PC-3 (cell line): ENCODE data around the gene GRHPR. TPM values are rescaled to one million over a fixed set of nuclear protein-coding genes. Genes with fewer than 3 reads are reported as not detected.
"Not testable (repeated sequence)": the region's sequence is repeated elsewhere in the genome, so short reads cannot be mapped to it uniquely, and the experiment has no call there.

Experiments
- ATAC-seq: fragments of 200-7000 bp; cut with Tn5 transposase; 2 replicates; pipeline ENCODE4 v1.9.1; 2020; ENCODE audit warnings: mild to moderate bottlenecking, moderate library complexity
- BruUV-seq: library from RNA; stranded (reverse); fragments of 400-500 nt; replicated peaks from 2 replicates; lab custom pipeline; 2021; lab: Mats Ljungman, UMichigan
- CTCF ChIA-PET: fragments of 300-600 bp; sonication (Branson Sonifier 250); formaldehyde crosslinking; loops from one replicate; lab custom pipeline; 2022; ENCODE audit warnings: antibody characterized with exemption; lab: Charles Lee
- POLR2A ChIA-PET: fragments of 300-600 bp; sonication (Branson Sonifier 250); formaldehyde crosslinking; loops from one replicate; lab custom pipeline; 2022; ENCODE audit warnings: antibody characterized with exemption; ENCODE audit not compliant: unreplicated experiment; lab: Charles Lee
- DNase-seq: peaks from one replicate; pipeline ENCODE4 v3.0.0-alpha.2; 2015
- H2AFZ ChIP-seq: fragments of 300-600 bp; sonication (generic); 2 replicates; pipeline ENCODE4 v1.6.0; 2016; ENCODE audit warnings: antibody characterized with exemption, low read length
- H3F3A ChIP-seq: fragments of 300-600 bp; sonication (generic); one replicate; pipeline ENCODE4 v1.6.0; 2017; ENCODE audit warnings: antibody characterized with exemption, low read length, control low read depth, mild to moderate bottlenecking; ENCODE audit not compliant: unreplicated experiment
- H3K27ac ChIP-seq: fragments of 300-600 bp; sonication (generic); 2 replicates; pipeline ENCODE4 v1.5.1; 2016; ENCODE audit warnings: mild to moderate bottlenecking, low read length
- H3K27me3 ChIP-seq: fragments of 300-600 bp; sonication (generic); 2 replicates; pipeline ENCODE4 v1.6.1; 2016; ENCODE audit warnings: low read length, mixed read lengths
- H3K36me3 ChIP-seq: fragments of 300-600 bp; sonication (generic); 2 replicates; pipeline ENCODE4 v1.6.1; 2016; ENCODE audit warnings: low read depth, mixed run types, low read length, mixed read lengths
- H3K4me1 ChIP-seq: fragments of 300-600 bp; sonication (generic); 2 replicates; pipeline ENCODE4 v1.5.1; 2016; ENCODE audit warnings: low read length; ENCODE audit not compliant: insufficient read depth
- H3K4me2 ChIP-seq: fragments of 300-600 bp; sonication (generic); 2 replicates; pipeline ENCODE4 v1.6.0; 2016; ENCODE audit warnings: low read length
- H3K4me3 ChIP-seq: fragments of 300-600 bp; sonication (generic); 2 replicates; pipeline ENCODE4 v1.5.1; 2016; ENCODE audit warnings: mild to moderate bottlenecking, low read length, mixed read lengths
- H3K79me2 ChIP-seq: fragments of 300-600 bp; sonication (generic); 2 replicates; pipeline ENCODE4 v1.6.1; 2017; ENCODE audit warnings: low read length, mixed read lengths
- H3K9ac ChIP-seq: fragments of 300-600 bp; sonication (generic); 2 replicates; pipeline ENCODE4 v1.6.0; 2016; ENCODE audit warnings: mild to moderate bottlenecking, low read length
- H3K9me2 ChIP-seq: fragments of 300-600 bp; sonication (generic); replicated peaks from 2 replicates; pipeline ENCODE4 v1.6.1; 2016; ENCODE audit warnings: mixed run types, low read length, mixed read lengths
- H3K9me3 ChIP-seq: fragments of 300-600 bp; sonication (generic); 2 replicates; pipeline ENCODE4 v1.6.1; 2016; ENCODE audit warnings: low read length, mixed read lengths
- H4K20me1 ChIP-seq: fragments of 300-600 bp; sonication (generic); 2 replicates; pipeline ENCODE4 v1.6.1; 2016; ENCODE audit warnings: low read length, mixed read lengths
- CTCF ChIP-seq: fragments of 300-600 bp; sonication (generic); conservative IDR thresholded peaks from 2 replicates; pipeline ENCODE4 v1.5.1; 2017; ENCODE audit warnings: antibody characterized with exemption, low read depth, mild to moderate bottlenecking, low read length
- EZH2 ChIP-seq: fragments of 300-600 bp; sonication (generic); IDR thresholded peaks from one replicate; pipeline ENCODE4 v1.6.1; 2017; ENCODE audit warnings: antibody characterized with exemption, mild to moderate bottlenecking, low read length; ENCODE audit not compliant: unreplicated experiment
- EZH2phosphoT487 ChIP-seq: fragments of 300-600 bp; sonication (generic); IDR thresholded peaks from 2 replicates; pipeline ENCODE4 v1.6.1; 2018; ENCODE audit warnings: mild to moderate bottlenecking, antibody characterized with exemption, low read length, borderline replicate concordance
- intact Hi-C: fragments of 100-400 bp; cut with micrococcal nuclease; formaldehyde crosslinking; loops from 2 replicates; pipeline ENCODE4 v1.9.0; 2023
- total RNA-seq: library from RNA; depleted of rRNA; stranded (reverse); fragments of >200 nt; gene quantifications from 2 replicates; pipeline ENCODE4 v1.2.3, GENCODE V29; 2014

The GRHPR gene
- total RNA-seq, 1 experiment from 2014 or later = 84.1 TPM

- ATAC-seq (no peak), DNase-seq (no peak)
- H4K20me1 ChIP-seq = peaks cover 8% of the 10 kb centered on the region; the same call in 1 of the 2 replicates
- TF ChIP-seq EZH2phosphoT487 (no peak), CTCF (no peak), EZH2 (no peak)
- no peak overlapping the region for H3K27ac ChIP-seq
- POLR2A ChIA-PET = no interaction called here
- intact Hi-C loops = no loop called here
- H3F3A ChIP-seq = no peaks in the 10 kb centered on the region
- CTCF ChIA-PET = no interaction called here
- BruUV-seq = no TSS peak
- no peaks in the 10 kb centered on the region for H3K27me3 ChIP-seq
- H3K36me3 ChIP-seq = no peaks in the 10 kb centered on the region
- no peak overlapping the region for H3K4me2 ChIP-seq
- no peak overlapping the region for H2AFZ ChIP-seq
- peaks cover 13% of the 10 kb centered on the region for H3K79me2 ChIP-seq
- H3K9me3 ChIP-seq = no peaks in the 10 kb centered on the region
- H3K9ac ChIP-seq = no peak overlapping the region
- H3K4me1 ChIP-seq = peaks cover 14% of the 10 kb centered on the region
- no peak overlapping the region for H3K4me3 ChIP-seq
- H3K9me2 ChIP-seq = no peaks in the 10 kb centered on the region
Observed at GRCh38 chr9:37468620-37469019, 46.1 kb downstream of the GRHPR start.

GRCh38 chr9:37471942-37472684 lies 49.6 kb downstream of the GRHPR start:
- BruUV-seq = TSS peak; percentile 84
- Histone ChIP-seq H4K20me1 (no peaks in the 10 kb centered on the region), H3K4me1 (peaks cover 10% of the 10 kb centered on the region), H3F3A (no peaks in the 10 kb centered on the region), H2AFZ (peak overlapping the region; percentile 89), H3K36me3 (no peaks in the 10 kb centered on the region), H3K9me3 (no peaks in the 10 kb centered on the region), H3K9ac (peak overlapping the region; percentile 76), H3K4me3 (peak overlapping the region; percentile 75), H3K4me2 (peak overlapping the region; percentile 89), H3K79me2 (no peaks in the 10 kb centered on the region), H3K9me2 (no peaks in the 10 kb centered on the region), H3K27me3 (no peaks in the 10 kb centered on the region), H3K27ac (peak overlapping the region; percentile 95)
- TF ChIP-seq EZH2phosphoT487 (no peak), EZH2 (no peak), CTCF (no peak)
- CTCF ChIA-PET = no interaction called here
- intact Hi-C loops = no loop called here
- DNase-seq = peak; percentile 96
- POLR2A ChIA-PET = no interaction called here
- ATAC-seq = peak; percentile 96

GRCh38 chr9:37473982-37474381 lies 51.5 kb downstream of the GRHPR start:
- ATAC-seq, intact Hi-C loops, H3K27ac ChIP-seq, H4K20me1 ChIP-seq, BruUV-seq, H3K4me2 ChIP-seq, H3K79me2 ChIP-seq, CTCF ChIA-PET, H3K9me2 ChIP-seq, H2AFZ ChIP-seq, H3K4me3 ChIP-seq, H3F3A ChIP-seq, H3K27me3 ChIP-seq, H3K36me3 ChIP-seq, H3K9ac ChIP-seq, POLR2A ChIA-PET, DNase-seq, H3K9me3 ChIP-seq, H3K4me1 ChIP-seq: not testable (repeated sequence)
